Stomach smooth muscle (tissue), 2 donors: ENCODE measurements around the gene SDE2.
"Not testable (repeated sequence)": the region's sequence is repeated elsewhere in the genome, so short reads cannot be mapped to it uniquely, and the experiment has no call there.

ENCODE experiments used
- H3K27ac ChIP-seq: one replicate; pipeline ENCODE4 v1.7.0; 2013; ENCODE audit warnings: mild to moderate bottlenecking, low read length, inconsistent platforms
- H3K27me3 ChIP-seq, 2 donors: one replicate each; pipeline ENCODE4 v1.7.0; 2013; ENCODE audit warnings: low read length in 2 of 2; ENCODE audit not compliant: insufficient read depth in 2 of 2, control insufficient read depth in 1 of 2
- H3K36me3 ChIP-seq, 2 donors: one replicate each; pipeline ENCODE4 v1.7.0; 2013; ENCODE audit warnings: low read length in 2 of 2; ENCODE audit not compliant: control insufficient read depth in 2 of 2, insufficient read depth in 2 of 2
- H3K4me1 ChIP-seq: one replicate; pipeline ENCODE4 v1.7.0; 2013; ENCODE audit warnings: low read length; ENCODE audit not compliant: control insufficient read depth, insufficient read depth
- H3K4me3 ChIP-seq, 2 donors: one replicate each; pipeline ENCODE4 v1.7.0; 2013; ENCODE audit warnings: low read length in 2 of 2
- H3K9ac ChIP-seq, 2 donors: one replicate each; pipeline ENCODE4 v1.7.0; 2013; ENCODE audit warnings: low read length in 2 of 2, mild to moderate bottlenecking in 1 of 2
- H3K9me3 ChIP-seq, 2 donors: one replicate each; pipeline ENCODE4 v1.7.0; 2013; ENCODE audit warnings: low read length in 2 of 2; ENCODE audit not compliant: control insufficient read depth in 2 of 2
- donor health status: healthy.
- donor health status: Pancreatic carcinoma.

SDE2 gene

DNA sequence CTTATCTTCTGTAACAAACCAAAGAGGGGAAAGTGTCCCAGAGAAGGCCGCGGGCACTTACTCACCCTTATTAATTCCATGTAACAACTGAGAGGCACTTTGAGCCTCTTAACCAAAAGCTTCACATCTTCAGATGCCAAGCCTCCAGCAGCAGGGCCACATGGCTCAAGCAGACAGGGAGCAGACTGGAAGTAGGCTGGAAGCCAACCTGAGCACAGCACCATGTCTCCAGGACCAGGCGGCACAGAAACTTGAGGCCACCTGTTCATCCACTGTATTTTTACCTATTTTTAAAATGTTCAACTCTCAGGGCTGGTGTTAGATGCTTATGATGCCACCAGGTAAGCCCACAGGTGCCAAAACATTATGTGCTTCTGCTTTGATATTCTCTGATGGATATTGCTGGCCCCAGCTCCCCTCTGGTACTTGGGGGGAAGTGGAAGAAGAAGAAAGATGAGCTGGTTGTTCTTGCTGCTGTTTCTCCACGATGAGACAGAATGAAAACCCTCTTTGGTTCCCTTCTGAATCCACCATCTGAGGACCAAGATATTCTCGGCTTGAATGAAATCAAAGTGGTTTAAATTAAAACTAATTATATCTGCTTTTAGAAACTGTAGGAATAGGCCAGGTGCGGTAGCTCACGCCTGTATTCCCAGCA lies 30.6 kb upstream of the SDE2 start:
- Histone ChIP-seq H3K4me1 (no peaks in the 10 kb centered on the region), H3K9me3 (no peaks in the 10 kb centered on the region), H3K4me3 (no peak overlapping the region), H3K36me3 (no peaks in the 10 kb centered on the region), H3K27me3 (no peaks in the 10 kb centered on the region), H3K27ac (no peak overlapping the region), H3K9ac (no peak overlapping the region)

DNA sequence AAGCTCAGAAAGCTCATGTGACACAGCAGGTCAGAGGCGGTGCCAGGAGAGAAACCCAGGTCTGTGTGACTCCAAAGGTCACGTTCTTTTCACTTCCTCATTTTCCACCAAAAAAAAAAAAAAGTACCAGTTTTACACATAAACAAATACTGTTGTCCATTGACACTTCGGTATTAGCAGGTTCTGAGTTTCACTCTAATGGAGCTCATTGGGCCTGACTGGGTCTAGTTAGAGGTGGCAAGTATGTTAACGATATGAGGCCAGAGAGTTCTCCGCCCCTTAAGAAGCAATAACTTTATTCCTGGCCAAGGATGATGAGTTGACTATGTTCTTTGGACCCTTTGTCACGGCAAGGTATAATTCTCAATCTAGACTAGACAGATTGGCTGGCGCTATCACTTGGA lies 30.0 kb upstream of the SDE2 start:
- Histone ChIP-seq H3K36me3 (no peaks in the 10 kb centered on the region), H3K9ac (no peak overlapping the region), H3K9me3 (no peaks in the 10 kb centered on the region), H3K4me1 (no peaks in the 10 kb centered on the region), H3K4me3 (no peak overlapping the region), H3K27ac (no peak overlapping the region), H3K27me3 (no peaks in the 10 kb centered on the region)

DNA sequence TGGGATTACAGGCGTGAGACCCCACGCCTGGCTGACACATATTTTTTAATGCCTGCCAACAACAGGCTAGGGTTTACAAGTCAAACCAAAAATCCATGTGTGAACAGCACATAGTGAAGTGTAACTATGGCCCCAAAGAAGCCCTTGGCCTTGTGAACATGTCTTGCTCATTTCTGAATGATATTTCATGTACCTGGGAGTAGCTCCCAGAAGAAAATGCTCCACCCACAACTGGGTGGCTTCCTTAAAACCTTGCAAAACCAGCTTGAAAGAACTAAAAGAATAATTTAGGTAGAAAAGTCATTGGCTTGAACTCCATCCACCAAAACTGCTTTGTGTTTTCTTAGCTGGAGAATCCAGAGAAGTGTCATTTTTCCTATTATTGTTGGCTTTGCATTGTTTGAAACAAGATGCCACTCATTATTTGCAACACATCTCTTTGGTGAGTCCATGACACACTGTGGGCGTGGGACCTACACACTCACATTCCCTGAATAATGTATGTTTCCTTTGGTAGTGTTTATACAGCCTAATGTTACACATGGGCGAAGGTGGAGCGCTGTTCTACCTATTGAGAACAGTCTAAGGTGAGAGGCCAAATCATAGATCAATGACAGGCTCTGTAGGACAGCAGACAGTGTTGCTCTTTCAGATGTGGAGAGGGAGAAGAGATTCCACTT lies 28.5 kb upstream of the SDE2 start:
- Histone ChIP-seq H3K4me1 (no peaks in the 10 kb centered on the region), H3K4me3 (no peak overlapping the region), H3K27me3 (no peaks in the 10 kb centered on the region), H3K9ac (no peak overlapping the region), H3K9me3 (no peaks in the 10 kb centered on the region), H3K36me3 (no peaks in the 10 kb centered on the region), H3K27ac (no peak overlapping the region)

DNA sequence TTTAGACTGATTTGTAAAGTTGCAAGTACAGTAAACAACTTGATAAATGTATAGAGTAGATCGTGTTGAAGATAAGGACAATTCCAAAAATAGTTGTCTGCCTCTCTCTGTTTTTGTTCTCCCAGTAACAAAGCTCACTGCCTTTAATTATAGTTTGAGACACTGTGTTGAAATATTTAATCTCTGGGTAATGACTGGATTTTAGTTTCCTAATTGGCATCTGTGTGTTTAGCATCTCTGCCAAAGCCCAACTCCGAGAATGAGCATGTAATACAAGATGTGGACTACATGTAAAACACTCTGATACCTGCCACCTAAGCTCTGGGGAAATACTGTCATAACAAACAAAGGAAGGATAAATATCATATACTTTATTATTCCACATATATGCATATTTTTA lies 27.7 kb upstream of the SDE2 start:
- H3K27ac ChIP-seq = no peak overlapping the region
- no peak overlapping the region for H3K4me3 ChIP-seq
- no peaks in the 10 kb centered on the region for H3K9me3 ChIP-seq
- H3K36me3 ChIP-seq = no peaks in the 10 kb centered on the region
- no peak overlapping the region for H3K9ac ChIP-seq
- no peaks in the 10 kb centered on the region for H3K27me3 ChIP-seq
- H3K4me1 ChIP-seq = no peaks in the 10 kb centered on the region

DNA sequence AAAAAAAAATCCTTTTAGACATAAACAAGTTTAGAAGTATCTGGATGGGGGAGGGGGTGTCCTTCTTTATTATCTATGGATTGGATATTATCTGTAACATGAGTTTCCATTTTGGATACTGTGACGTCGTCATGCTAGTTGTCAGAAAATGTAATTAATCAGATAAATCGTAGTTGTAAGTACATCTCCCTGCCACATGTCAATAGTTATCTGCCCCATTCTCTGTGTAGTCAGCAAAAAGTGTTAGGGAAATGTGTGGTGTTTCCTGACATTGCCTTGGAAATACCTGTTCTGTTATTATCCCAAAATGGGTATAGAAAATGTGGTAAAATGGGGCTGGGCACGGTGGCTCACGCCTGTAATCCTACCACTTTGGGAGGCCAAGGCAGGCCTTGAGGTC lies 24.6 kb upstream of the SDE2 start:
- Histone ChIP-seq H3K4me3 (no peak overlapping the region), H3K36me3 (no peaks in the 10 kb centered on the region), H3K4me1 (no peaks in the 10 kb centered on the region), H3K27ac (no peak overlapping the region), H3K27me3 (no peaks in the 10 kb centered on the region), H3K9ac (no peak overlapping the region), H3K9me3 (no peaks in the 10 kb centered on the region)

DNA sequence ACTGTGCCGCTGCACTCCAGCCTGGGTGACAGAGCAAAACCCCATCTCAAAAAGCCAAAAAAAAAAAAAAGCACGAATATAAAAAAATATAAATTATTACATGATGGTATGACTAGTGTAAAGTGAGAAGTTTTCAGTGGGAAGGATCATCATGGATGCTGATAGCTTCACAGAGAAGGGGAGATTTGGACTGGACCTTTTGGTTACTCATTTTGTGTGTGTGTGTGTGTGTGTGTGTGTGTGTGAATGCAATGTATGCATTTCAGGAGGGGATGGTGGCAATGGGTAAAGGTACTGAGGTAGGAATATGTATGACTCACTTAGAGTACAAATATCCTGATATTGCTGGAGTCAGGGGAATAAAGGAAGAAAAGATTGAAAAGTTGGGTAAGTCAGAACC lies 22.7 kb upstream of the SDE2 start:
- H3K27ac ChIP-seq = no peak overlapping the region
- H3K36me3 ChIP-seq = no peaks in the 10 kb centered on the region
- no peaks in the 10 kb centered on the region for H3K4me1 ChIP-seq
- no peak overlapping the region for H3K9ac ChIP-seq
- H3K27me3 ChIP-seq = no peaks in the 10 kb centered on the region
- H3K9me3 ChIP-seq = no peaks in the 10 kb centered on the region
- H3K4me3 ChIP-seq = no peak overlapping the region

DNA sequence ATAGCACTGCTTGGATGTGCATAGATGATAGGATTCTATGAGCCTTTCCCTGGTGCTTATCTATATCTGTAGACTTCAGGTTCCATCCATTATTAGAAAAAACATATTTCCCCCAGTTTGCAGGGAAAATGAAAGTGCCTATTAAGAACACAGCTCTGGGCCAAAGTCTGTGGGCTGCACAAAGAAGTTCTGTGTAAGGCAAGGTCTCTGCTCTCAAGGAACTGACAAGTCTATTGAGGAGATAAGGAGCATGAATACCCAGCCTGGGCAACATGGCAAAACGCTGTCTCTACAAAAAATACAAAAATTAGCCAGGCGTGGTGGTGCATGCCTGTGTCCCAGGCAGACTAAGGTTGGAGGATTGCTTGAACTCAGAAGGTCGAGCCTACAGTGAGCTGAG lies 22.3 kb upstream of the SDE2 start:
- Histone ChIP-seq H3K9ac (no peak overlapping the region), H3K36me3 (no peaks in the 10 kb centered on the region), H3K4me3 (no peak overlapping the region), H3K27ac (no peak overlapping the region), H3K27me3 (no peaks in the 10 kb centered on the region), H3K9me3 (no peaks in the 10 kb centered on the region), H3K4me1 (no peaks in the 10 kb centered on the region)

DNA sequence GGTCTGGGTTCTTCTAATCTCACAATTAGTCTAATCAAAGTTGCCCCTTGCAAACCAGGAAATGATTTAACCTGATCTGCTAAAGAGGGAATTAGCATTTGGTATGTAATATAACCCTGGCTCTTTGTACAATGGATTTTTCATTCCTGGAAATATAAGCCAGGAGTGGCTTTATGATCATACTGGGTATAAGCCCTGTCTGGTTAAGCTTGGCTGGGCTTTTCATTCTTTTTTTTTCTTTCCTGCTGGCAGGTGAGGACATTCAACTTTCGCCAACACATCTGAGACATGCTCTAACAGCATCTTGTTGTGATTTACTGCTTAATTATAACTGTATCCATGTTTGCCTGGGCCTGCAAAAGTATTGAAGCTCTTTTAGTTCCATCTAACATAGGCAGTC lies 20.4 kb upstream of the SDE2 start:
- Histone ChIP-seq H3K27me3 (no peaks in the 10 kb centered on the region), H3K9me3 (no peaks in the 10 kb centered on the region), H3K4me3 (no peak overlapping the region), H3K27ac (no peak overlapping the region), H3K36me3 (no peaks in the 10 kb centered on the region), H3K4me1 (no peaks in the 10 kb centered on the region), H3K9ac (no peak overlapping the region)

DNA sequence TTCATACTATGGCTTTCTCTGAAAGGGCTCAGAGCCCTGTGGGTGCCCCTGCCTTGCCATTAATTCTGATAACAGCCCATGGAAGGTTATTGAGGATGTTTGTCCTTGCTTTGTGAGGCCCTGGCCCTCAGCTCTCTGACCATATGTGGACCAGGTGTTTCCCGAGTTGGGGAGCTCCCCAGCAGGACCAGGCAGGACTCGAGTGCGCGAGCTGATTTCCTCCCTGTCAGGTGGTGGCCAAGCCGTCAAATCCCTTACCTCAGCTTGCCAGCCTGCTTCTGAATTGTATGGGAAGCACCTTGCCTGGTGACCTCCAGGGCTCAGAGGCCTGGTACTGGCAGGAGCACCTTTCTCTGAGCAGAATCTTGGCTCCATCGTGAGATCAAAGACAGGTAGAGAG lies 17.9 kb upstream of the SDE2 start:
- Histone ChIP-seq H3K27me3 (no peaks in the 10 kb centered on the region), H3K9me3 (no peaks in the 10 kb centered on the region), H3K36me3 (no peaks in the 10 kb centered on the region), H3K27ac (no peak overlapping the region), H3K9ac (no peak overlapping the region), H3K4me1 (no peaks in the 10 kb centered on the region), H3K4me3 (no peak overlapping the region)

DNA sequence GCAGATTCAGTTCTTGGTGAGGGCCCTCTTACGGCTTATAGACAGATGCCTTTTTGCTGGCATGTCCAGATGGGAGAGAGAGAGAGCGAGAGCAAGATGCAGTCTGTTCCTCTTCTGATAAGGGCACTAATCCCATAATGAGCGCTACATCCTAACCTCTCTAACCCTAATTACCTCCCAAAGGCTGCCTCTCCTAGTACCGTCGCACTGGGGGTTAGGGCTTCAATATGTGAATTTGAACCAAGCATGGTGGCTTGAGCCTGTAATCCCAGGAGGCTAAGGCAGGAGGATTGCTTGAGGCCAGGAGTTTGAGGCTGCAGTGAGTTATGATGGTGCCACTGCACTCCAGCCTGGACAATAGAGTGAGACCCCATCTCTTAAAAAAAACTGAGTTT lies 10.5 kb upstream of the SDE2 start:
- no peaks in the 10 kb centered on the region for H3K9me3 ChIP-seq
- no peak overlapping the region for H3K9ac ChIP-seq
- no peaks in the 10 kb centered on the region for H3K27me3 ChIP-seq
- H3K4me3 ChIP-seq = no peak overlapping the region
- no peaks in the 10 kb centered on the region for H3K36me3 ChIP-seq
- no peaks in the 10 kb centered on the region for H3K4me1 ChIP-seq
- H3K27ac ChIP-seq = no peak overlapping the region

DNA sequence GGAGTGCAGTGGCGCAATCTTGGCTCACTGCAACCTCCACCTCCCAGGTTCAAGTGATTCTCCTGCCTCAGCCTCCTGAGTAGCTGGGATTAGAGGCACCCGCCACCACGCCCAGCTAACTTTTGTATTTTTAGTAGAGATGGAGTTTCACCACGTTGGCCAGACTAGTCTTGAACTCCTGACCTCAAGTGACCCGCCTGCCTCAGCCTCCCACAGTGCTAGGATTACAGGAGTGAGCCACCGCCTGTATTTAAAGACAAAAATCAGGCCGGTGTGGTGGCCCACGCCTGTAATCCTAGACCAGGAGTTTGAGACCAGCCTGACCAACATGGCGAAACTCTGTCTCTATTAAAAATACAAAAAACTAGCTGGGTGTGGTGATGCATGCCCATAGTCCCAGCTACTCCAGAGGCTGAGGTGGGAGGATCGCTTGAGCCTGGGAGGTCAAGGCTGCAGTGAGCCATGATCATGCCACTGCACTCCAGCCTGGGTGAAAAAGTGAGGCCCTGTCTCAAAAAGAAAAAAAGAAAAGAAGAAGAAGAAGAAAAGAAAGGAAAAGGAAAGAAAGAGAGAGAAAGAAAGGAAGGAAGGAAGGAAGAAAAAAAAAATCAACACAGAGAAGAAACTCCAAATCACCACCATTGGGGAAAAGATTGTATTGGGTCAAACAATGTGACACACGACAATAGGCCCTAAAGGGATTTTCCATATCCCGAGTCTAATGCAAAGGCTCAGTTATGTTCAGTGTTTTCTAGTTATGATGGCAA lies 8.2 kb upstream of the SDE2 start:
- not testable (repeated sequence) for H3K27me3 ChIP-seq, H3K4me3 ChIP-seq, H3K36me3 ChIP-seq, H3K27ac ChIP-seq, H3K9ac ChIP-seq, H3K4me1 ChIP-seq, H3K9me3 ChIP-seq
